Cardiac muscle cell (in vitro differentiated cells and primary cell): ENCODE data around the gene MOGAT3. TPM values are rescaled to one million over a fixed set of nuclear protein-coding genes. Genes with fewer than 3 reads are reported as not detected.

Experiments
- DNase-seq, 2 donors: peaks; one replicate each; pipeline versions ENCODE4 v3.0.0 to v3.0.0-alpha.2; 2010 to 2017; ENCODE audit warnings: low read depth in 1 of 2, low spot score in 1 of 2
- H3K27ac ChIP-seq: fragments of 200-600 bp; sonication (generic); 2 replicates; pipeline ENCODE4 v1.5.1; 2016
- H3K27me3 ChIP-seq: fragments of 200-600 bp; sonication (generic); 2 replicates; pipeline ENCODE4 v1.6.0; 2016; ENCODE audit warnings: control low read depth
- H3K36me3 ChIP-seq: fragments of 200-600 bp; sonication (generic); 2 replicates; pipeline ENCODE4 v1.5.1; 2016; ENCODE audit warnings: control low read depth
- H3K4me1 ChIP-seq: fragments of 200-600 bp; sonication (generic); 2 replicates; pipeline ENCODE4 v1.8.1; 2017; ENCODE audit warnings: low read depth, mild to moderate bottlenecking, mixed run types
- H3K4me3 ChIP-seq: fragments of 200-600 bp; sonication (generic); 2 replicates; pipeline ENCODE4 v1.5.1; 2016; ENCODE audit warnings: mild to moderate bottlenecking
- H3K9me3 ChIP-seq: fragments of 200-600 bp; sonication (generic); 2 replicates; pipeline ENCODE4 v1.5.1; 2017; ENCODE audit warnings: low read depth, mild to moderate bottlenecking, control low read depth
- polyA plus RNA-seq: library from polyadenylated mRNA; unstranded; fragments of >200 nt; fragmentation: Nextera tagmentation; extraction: Ambion mirVana; gene quantifications from 2 replicates; pipeline ENCODE4 v1.2.1, GENCODE V29; 2016
- total RNA-seq: library from RNA; depleted of rRNA; stranded (reverse); fragments of >200 nt; gene quantifications from 2 replicates; pipeline ENCODE4 v1.2.3, GENCODE V29; 2016
- TF ChIP-seq, protein P1 (sequence below): IDR thresholded peaks from 2 replicates; pipeline ENCODE4 v1.5.1; 2012; ENCODE audit warnings: low read depth, mild to moderate bottlenecking, low read length

Gene MOGAT3
- total and polyA plus RNA-seq, 2 experiments from 2014 or later = not detected

DNA sequence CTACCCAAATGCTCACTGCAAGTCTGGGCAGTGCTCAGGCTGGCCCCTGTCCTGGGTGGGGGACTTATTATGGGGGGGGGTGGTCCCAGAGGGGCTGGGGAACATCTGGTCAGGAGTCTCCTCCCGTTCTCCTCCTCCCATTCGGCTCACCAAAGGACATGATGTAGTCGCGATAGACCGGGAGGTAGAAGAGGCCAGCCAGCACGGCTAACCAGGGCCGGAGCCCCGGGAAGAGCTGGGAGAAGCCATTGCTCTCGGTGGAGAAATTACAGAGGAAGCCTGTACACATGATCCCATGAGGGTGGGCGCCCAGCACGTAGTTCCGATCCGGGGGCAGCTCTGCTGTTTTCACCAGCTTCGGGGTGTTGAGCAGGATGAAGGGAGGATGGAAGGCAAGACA, 2.4 kb downstream of the MOGAT3 start:
- no peaks in the 10 kb centered on the region for H3K36me3 ChIP-seq
- DNase-seq = no peak
- no peaks in the 10 kb centered on the region for H3K4me1 ChIP-seq

GRCh38 chr7:101197991-101198390, 2.8 kb downstream of the MOGAT3 start:
- DNase-seq = no peak

More for the DNA sequence above, 2.4 kb downstream of the MOGAT3 start:
- TF ChIP-seq, protein P1, sequence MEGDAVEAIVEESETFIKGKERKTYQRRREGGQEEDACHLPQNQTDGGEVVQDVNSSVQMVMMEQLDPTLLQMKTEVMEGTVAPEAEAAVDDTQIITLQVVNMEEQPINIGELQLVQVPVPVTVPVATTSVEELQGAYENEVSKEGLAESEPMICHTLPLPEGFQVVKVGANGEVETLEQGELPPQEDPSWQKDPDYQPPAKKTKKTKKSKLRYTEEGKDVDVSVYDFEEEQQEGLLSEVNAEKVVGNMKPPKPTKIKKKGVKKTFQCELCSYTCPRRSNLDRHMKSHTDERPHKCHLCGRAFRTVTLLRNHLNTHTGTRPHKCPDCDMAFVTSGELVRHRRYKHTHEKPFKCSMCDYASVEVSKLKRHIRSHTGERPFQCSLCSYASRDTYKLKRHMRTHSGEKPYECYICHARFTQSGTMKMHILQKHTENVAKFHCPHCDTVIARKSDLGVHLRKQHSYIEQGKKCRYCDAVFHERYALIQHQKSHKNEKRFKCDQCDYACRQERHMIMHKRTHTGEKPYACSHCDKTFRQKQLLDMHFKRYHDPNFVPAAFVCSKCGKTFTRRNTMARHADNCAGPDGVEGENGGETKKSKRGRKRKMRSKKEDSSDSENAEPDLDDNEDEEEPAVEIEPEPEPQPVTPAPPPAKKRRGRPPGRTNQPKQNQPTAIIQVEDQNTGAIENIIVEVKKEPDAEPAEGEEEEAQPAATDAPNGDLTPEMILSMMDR = no peak
- Histone ChIP-seq H3K27me3 (peaks cover 38% of the 10 kb centered on the region), H3K9me3 (no peaks in the 10 kb centered on the region), H3K4me3 (no peak overlapping the region), H3K27ac (no peak overlapping the region)

GRCh38 chr7:101195884-101196283, 5.0 kb downstream of the MOGAT3 start:
- DNase-seq = no peak
- Histone ChIP-seq H3K4me3 (no peak overlapping the region), H3K9me3 (no peaks in the 10 kb centered on the region), H3K4me1 (no peaks in the 10 kb centered on the region), H3K36me3 (no peaks in the 10 kb centered on the region), H3K27ac (no peak overlapping the region), H3K27me3 (peaks cover 12% of the 10 kb centered on the region)
- TF ChIP-seq, protein P1 = no peak

More at GRCh38 chr7:101197991-101198390, 2.8 kb downstream of the MOGAT3 start:
- no peak overlapping the region for H3K27ac ChIP-seq
- H3K9me3 ChIP-seq = no peaks in the 10 kb centered on the region
- H3K27me3 ChIP-seq = peaks cover 33% of the 10 kb centered on the region
- H3K4me1 ChIP-seq = no peaks in the 10 kb centered on the region
- TF ChIP-seq, protein P1 = no peak
- no peaks in the 10 kb centered on the region for H3K36me3 ChIP-seq
- H3K4me3 ChIP-seq = no peak overlapping the region

GRCh38 chr7:101189109-101189508, 11.7 kb downstream of the MOGAT3 start:
- Histone ChIP-seq H3K4me1 (no peaks in the 10 kb centered on the region), H3K27ac (no peak overlapping the region), H3K4me3 (no peak overlapping the region), H3K9me3 (no peaks in the 10 kb centered on the region), H3K36me3 (no peaks in the 10 kb centered on the region), H3K27me3 (peaks cover 16% of the 10 kb centered on the region)
- no peak for DNase-seq
- TF ChIP-seq, protein P1 = no peak

DNA sequence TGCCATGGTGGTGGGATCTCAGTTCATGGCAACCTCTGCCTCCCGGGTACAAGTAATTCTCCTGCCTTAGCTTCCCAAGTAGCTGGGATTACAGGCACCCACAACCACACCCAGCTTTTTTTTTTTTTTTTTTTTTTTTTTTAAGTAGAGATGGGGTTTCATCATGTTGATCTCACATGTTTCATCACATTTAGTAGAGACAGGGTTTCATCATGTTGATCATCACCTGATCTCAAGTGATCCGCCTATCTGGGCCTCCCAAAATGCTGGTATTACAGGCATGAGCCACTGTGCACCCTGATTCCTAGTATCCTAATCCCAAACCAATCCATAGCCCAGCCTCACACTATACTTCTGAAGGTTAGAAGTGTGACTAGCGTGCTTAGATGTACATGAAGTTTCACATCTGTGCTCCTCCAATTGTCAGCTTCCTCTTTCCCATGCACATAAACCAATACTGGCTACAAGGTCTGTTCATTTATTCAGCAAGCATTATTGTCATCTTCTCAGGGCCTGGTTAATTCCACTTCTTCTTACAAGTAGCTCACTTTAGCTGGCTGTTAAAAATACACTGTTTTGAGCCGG, 13.9 kb downstream of the MOGAT3 start:
- H3K4me1 ChIP-seq = no peaks in the 10 kb centered on the region
- TF ChIP-seq, protein P1 = no peak
- H3K36me3 ChIP-seq = no peaks in the 10 kb centered on the region

GRCh38 chr7:101186194-101186593, 14.6 kb downstream of the MOGAT3 start:
- peaks cover 16% of the 10 kb centered on the region for H3K27me3 ChIP-seq
- no peak for DNase-seq
- H3K27ac ChIP-seq = no peak overlapping the region
- no peaks in the 10 kb centered on the region for H3K36me3 ChIP-seq
- no peaks in the 10 kb centered on the region for H3K4me1 ChIP-seq
- TF ChIP-seq, protein P1 = no peak
- H3K4me3 ChIP-seq = no peak overlapping the region
- H3K9me3 ChIP-seq = no peaks in the 10 kb centered on the region

More for the DNA sequence above, 13.9 kb downstream of the MOGAT3 start:
- no peaks in the 10 kb centered on the region for H3K9me3 ChIP-seq
- no peak overlapping the region for H3K4me3 ChIP-seq
- H3K27me3 ChIP-seq = peaks cover 13% of the 10 kb centered on the region
- no peak overlapping the region for H3K27ac ChIP-seq
- DNase-seq = no peak
